CD14-positive monocyte (primary cell): Measurements from ENCODE around the gene CACNA2D2. TPM values are rescaled to one million over a fixed set of nuclear protein-coding genes. Genes with fewer than 3 reads are reported as not detected.
A peak's percentile ranks its signal among the peaks of the same experiment; 100 is the strongest.

Experiments
- DNase-seq, 3 donors: peaks; one replicate each; pipeline ENCODE4 v3.0.0-alpha.2; 2011 to 2022
- H2AFZ ChIP-seq: 2 replicates; pipeline ENCODE4 v1.6.0; 2012; ENCODE audit warnings: mild to moderate bottlenecking, low read depth, low read length, inconsistent platforms; ENCODE audit not compliant: insufficient read depth, poor library complexity, severe bottlenecking
- H3K27ac ChIP-seq, 2 donors: 1 replicate in 1 of 2; 2 replicates in 1 of 2; pipeline ENCODE4 v1.5.1; 2012 to 2013; ENCODE audit warnings: low read length in 2 of 2, control low read depth in 1 of 2, inconsistent platforms in 1 of 2, low read depth in 1 of 2, mild to moderate bottlenecking in 1 of 2
- H3K27me3 ChIP-seq, 2 donors: one replicate each; pipeline versions ENCODE4 v1.6.0 to v1.6.1; 2011 to 2013; ENCODE audit warnings: low read length in 2 of 2; ENCODE audit not compliant: control insufficient read depth in 2 of 2, insufficient read depth in 2 of 2
- H3K36me3 ChIP-seq, 2 donors: replicated peaks in 1 of 2; 1 replicate in 1 of 2; 2 replicates in 1 of 2; pipeline versions ENCODE4 v1.5.1 to v1.6.1; 2012 to 2013; ENCODE audit warnings: low read length in 2 of 2, control low read depth in 1 of 2, inconsistent platforms in 1 of 2, mild to moderate bottlenecking in 1 of 2; ENCODE audit not compliant: insufficient read depth in 2 of 2, control insufficient read depth in 1 of 2
- H3K4me1 ChIP-seq, 2 donors: 1 replicate in 1 of 2; 2 replicates in 1 of 2; pipeline versions ENCODE4 v1.5.1 to v1.6.1; 2012 to 2013; ENCODE audit warnings: low read length in 2 of 2, control low read depth in 1 of 2, inconsistent platforms in 1 of 2, mild to moderate bottlenecking in 1 of 2, moderate library complexity in 1 of 2; ENCODE audit not compliant: insufficient read depth in 2 of 2, control insufficient read depth in 1 of 2
- H3K4me2 ChIP-seq: replicated peaks from 2 replicates; pipeline ENCODE3; 2012; ENCODE audit warnings: low read length, moderate library complexity, mild to moderate bottlenecking; ENCODE audit not compliant: poor library complexity, severe bottlenecking; ENCODE audit errors: extremely low read depth
- H3K4me3 ChIP-seq, 3 experiments: fragments of 200-600 bp in 1 of 3; sonication (generic) in 1 of 3; replicated peaks in 1 of 3; 1 replicate in 2 of 3; 2 replicates in 1 of 3; pipeline ENCODE4 v1.5.1; 2011 to 2013; ENCODE audit warnings: low read length in 3 of 3, mild to moderate bottlenecking in 3 of 3, control low read depth in 2 of 3, low read depth in 2 of 3, inconsistent platforms in 1 of 3, moderate library complexity in 1 of 3
- H3K79me2 ChIP-seq: 2 replicates; pipeline ENCODE4 v1.6.0; 2012; ENCODE audit warnings: mild to moderate bottlenecking, control low read depth, inconsistent platforms, low read length, moderate library complexity; ENCODE audit not compliant: insufficient read depth
- H3K9ac ChIP-seq: 2 replicates; pipeline ENCODE4 v1.6.0; 2017; ENCODE audit warnings: low read length, mild to moderate bottlenecking; ENCODE audit not compliant: insufficient read depth, poor library complexity, severe bottlenecking
- H3K9me3 ChIP-seq, 2 donors: replicated peaks in 1 of 2; 1 replicate in 1 of 2; 2 replicates in 1 of 2; pipeline versions ENCODE4 v1.5.1 to v1.6.1; 2012 to 2013; ENCODE audit warnings: low read length in 2 of 2, control low read depth in 1 of 2; ENCODE audit not compliant: control insufficient read depth in 1 of 2, insufficient read depth in 1 of 2
- H4K20me1 ChIP-seq: 2 replicates; pipeline ENCODE4 v1.6.0; 2012; ENCODE audit warnings: mild to moderate bottlenecking, low read length, control low read depth, moderate library complexity; ENCODE audit not compliant: insufficient read depth
- H3K27ac Mint-ChIP-seq, 7 donors: one replicate each; pipeline ENCODE4 v1.8.0; 2020; ENCODE audit warnings: mild to moderate bottlenecking in 7 of 7, mixed read lengths in 7 of 7, moderate library complexity in 6 of 7, inconsistent platforms in 2 of 7
- H3K27me3 Mint-ChIP-seq, 3 donors: one replicate each; pipeline ENCODE4 v1.8.0; 2021 to 2022; ENCODE audit warnings: low read depth in 3 of 3, mild to moderate bottlenecking in 3 of 3, mixed read lengths in 3 of 3, moderate library complexity in 3 of 3, inconsistent platforms in 1 of 3
- H3K36me3 Mint-ChIP-seq, 2 donors: one replicate each; pipeline ENCODE4 v1.8.0; 2020; ENCODE audit warnings: mixed read lengths in 2 of 2, inconsistent platforms in 1 of 2, mild to moderate bottlenecking in 1 of 2
- H3K4me1 Mint-ChIP-seq: one replicate; pipeline ENCODE4 v1.8.0; 2020; ENCODE audit warnings: mild to moderate bottlenecking, mixed read lengths
- H3K4me3 Mint-ChIP-seq, 2 donors: one replicate each; pipeline ENCODE4 v1.8.0; 2020; ENCODE audit warnings: mild to moderate bottlenecking in 2 of 2, mixed read lengths in 2 of 2, moderate library complexity in 1 of 2
- H3K9me3 Mint-ChIP-seq, 7 donors: one replicate each; pipeline ENCODE4 v1.8.0; 2020 to 2022; ENCODE audit warnings: mixed read lengths in 7 of 7, mild to moderate bottlenecking in 6 of 7, moderate library complexity in 6 of 7, inconsistent platforms in 2 of 7
- WGBS: methylation state at CpG from one replicate; pipeline ENCODE4 v1.1.5; 2013; ENCODE audit warnings: missing lambda C conversion rate; ENCODE audit not compliant: insufficient coverage; 5-methylcytosine and 5-hydroxymethylcytosine counted together
- intact Hi-C, 2 donors: fragments of 100-400 bp; cut with micrococcal nuclease; formaldehyde crosslinking; loops; one replicate each; pipeline versions ENCODE4 v1.15.0 to v1.15.1; 2023
- polyA plus RNA-seq, 3 donors: library from polyadenylated mRNA; depleted of rRNA in 1 of 3; unstranded in 2 of 3; stranded (reverse) in 1 of 3; fragments of 300-500 nt in 2 of 3; fragments of >200 nt in 1 of 3; fragmentation: Illumina TruSeq in 2 of 3; gene quantifications; 1 replicate in 2 of 3; 2 replicates in 1 of 3; pipeline ENCODE4 v1.2.3, GENCODE V29; 2012 to 2021
- TF ChIP-seq, protein P1 (sequence below): fragments of 200-600 bp; IDR thresholded peaks from one replicate; pipeline ENCODE4 v1.8.0; 2022; ENCODE audit warnings: antibody characterized with exemption, mild to moderate bottlenecking

CACNA2D2 gene
- polyA plus RNA-seq, 3 donors, result 0.09 to 0.16 TPM; not detected in 1

DNA sequence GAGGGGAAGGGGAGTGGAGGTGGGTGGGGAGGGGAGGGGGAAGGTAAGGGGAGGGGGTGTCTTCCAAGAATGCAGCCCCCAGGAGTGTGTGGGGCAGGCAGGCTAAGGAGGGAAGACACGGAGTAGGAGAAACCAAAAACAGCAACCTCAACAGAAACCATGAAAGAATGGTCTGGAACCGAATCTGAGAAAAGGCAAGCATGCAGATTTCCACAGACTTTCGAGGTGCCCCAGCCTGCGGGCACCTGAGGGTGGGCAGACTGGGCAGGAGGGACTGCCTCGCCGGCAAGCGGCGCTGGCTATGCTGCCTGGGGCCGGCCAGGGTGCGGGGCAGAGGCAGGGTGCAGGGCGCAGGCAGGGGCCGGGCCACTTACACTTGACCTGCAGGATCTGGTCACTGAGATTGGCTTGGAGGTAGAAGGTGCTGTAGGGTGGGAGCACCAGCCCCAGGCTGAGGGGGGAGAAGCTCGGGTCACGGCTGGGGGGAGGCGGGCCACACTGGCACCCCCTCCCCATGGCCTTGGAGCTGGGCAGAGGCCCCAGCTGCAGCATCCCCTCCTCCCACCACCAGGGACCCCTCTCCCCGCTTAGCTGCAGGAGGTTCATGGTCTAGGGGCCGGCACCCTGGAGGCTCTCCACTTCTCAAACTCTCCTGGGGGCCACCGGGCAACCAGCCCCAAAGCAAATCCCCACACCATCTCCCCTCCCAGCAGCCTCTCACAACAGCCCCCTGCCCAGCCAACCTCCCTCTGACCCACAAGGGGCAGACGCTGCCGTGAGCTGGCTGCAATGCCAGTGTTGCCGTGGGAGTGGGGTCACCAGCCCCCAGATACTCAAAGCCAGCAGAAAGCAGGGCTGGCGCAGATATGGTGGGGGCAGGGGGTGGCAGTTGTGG, 128.8 kb downstream of the CACNA2D2 start:
- Mint-ChIP-seq H3K4me3 (no peak overlapping the region), H3K27me3 (peaks cover 5 to 6% (median 5%) of the 10 kb centered on the region in 3 donors), H3K27ac (no peak overlapping the region), H3K36me3 (no peaks in the 10 kb centered on the region), H3K4me1 (no peaks in the 10 kb centered on the region), H3K9me3 (no peaks in the 10 kb centered on the region)
- Histone ChIP-seq H3K27ac (no peak overlapping the region), H3K4me3 (no peak overlapping the region), H3K4me2 (no peak overlapping the region), H3K79me2 (no peaks in the 10 kb centered on the region), H3K36me3 (no peaks in the 10 kb centered on the region), H3K9ac (no peak overlapping the region), H3K9me3 (no peaks in the 10 kb centered on the region), H2AFZ (no peak overlapping the region), H3K4me1 (no peaks in the 10 kb centered on the region), H3K27me3 (no peaks in the 10 kb centered on the region), H4K20me1 (no peaks in the 10 kb centered on the region)
- no peak for DNase-seq
- 76% methylated on average over 14 of the region's 22 CpGs for WGBS
- intact Hi-C loops, result no loop called here
- TF ChIP-seq, protein P1, sequence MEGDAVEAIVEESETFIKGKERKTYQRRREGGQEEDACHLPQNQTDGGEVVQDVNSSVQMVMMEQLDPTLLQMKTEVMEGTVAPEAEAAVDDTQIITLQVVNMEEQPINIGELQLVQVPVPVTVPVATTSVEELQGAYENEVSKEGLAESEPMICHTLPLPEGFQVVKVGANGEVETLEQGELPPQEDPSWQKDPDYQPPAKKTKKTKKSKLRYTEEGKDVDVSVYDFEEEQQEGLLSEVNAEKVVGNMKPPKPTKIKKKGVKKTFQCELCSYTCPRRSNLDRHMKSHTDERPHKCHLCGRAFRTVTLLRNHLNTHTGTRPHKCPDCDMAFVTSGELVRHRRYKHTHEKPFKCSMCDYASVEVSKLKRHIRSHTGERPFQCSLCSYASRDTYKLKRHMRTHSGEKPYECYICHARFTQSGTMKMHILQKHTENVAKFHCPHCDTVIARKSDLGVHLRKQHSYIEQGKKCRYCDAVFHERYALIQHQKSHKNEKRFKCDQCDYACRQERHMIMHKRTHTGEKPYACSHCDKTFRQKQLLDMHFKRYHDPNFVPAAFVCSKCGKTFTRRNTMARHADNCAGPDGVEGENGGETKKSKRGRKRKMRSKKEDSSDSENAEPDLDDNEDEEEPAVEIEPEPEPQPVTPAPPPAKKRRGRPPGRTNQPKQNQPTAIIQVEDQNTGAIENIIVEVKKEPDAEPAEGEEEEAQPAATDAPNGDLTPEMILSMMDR, result no peak

DNA sequence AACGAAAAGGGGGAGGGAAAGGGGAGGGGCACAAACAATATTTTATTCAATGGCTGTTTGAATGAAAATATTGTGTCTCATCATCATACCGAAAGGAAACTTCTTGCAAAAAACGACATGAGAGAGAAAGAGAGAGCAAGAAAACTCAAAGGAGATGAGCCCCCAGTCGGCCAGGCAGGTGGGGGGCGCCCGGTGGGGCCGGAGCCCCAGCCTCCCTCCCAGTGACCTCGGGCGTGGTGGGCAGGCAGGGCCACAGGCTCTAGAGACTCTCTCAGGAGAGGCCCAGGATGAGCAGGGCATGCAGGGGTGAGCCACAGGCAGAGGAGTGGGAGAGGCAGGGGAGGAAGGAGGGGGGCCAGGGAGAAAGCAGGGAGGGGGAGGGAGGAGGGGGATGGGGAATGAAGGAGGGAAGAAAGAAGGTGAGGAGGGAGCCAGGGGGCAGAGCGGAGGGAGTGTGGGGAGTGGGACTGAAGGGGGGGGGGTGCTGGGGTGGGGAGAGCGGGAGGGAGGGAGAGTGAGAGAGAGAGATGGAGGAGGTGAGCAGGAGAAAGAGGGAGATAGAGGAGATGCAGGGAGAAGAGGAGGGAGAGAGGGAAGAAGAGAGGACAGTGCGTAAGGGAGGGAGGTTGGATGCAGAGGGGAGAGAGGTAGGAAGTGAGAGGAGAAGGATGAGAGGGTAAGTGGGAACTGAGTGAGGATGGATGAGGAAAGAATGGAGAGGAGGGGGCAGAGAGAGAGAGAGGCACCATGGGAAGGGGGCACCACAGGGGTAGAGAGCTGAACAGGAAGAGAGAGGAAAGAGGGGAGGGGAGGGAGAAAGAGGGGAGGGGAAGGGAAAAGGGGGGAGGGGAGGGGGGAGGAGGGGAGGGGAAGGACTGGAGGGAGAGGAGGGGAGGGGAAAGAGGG, 130.0 kb downstream of the CACNA2D2 start:
- Mint-ChIP-seq H3K9me3 (no peaks in the 10 kb centered on the region), H3K27ac (no peak overlapping the region), H3K36me3 (no peaks in the 10 kb centered on the region), H3K27me3 (peaks cover 5 to 6% (median 5%) of the 10 kb centered on the region in 3 donors), H3K4me1 (no peaks in the 10 kb centered on the region), H3K4me3 (peak overlapping the region in 1 of 2 donors; percentile 6)
- 68% methylated on average over 4 of the region's 12 CpGs for WGBS
- H3K4me3 ChIP-seq, result no peak overlapping the region
- no peak overlapping the region for H3K9ac ChIP-seq
- intact Hi-C loops, result no loop called here
- TF ChIP-seq, protein P1, result no peak
- H3K27me3 ChIP-seq, result no peaks in the 10 kb centered on the region
- no peak overlapping the region for H3K4me2 ChIP-seq
- no peaks in the 10 kb centered on the region for H3K4me1 ChIP-seq
- H3K9me3 ChIP-seq, result no peaks in the 10 kb centered on the region
- no peaks in the 10 kb centered on the region for H3K36me3 ChIP-seq
- no peak for DNase-seq
- H3K27ac ChIP-seq, result no peak overlapping the region
- no peaks in the 10 kb centered on the region for H4K20me1 ChIP-seq
- no peak overlapping the region for H2AFZ ChIP-seq
- no peaks in the 10 kb centered on the region for H3K79me2 ChIP-seq
